ENCODE data around the gene RTN4R. TPM values are rescaled to one million over a fixed set of nuclear protein-coding genes. Genes with fewer than 3 reads are reported as not detected.

RTN4R gene
- total and polyA plus RNA-seq, 9 donors, result 0.48 to 8.2 (median 1.8) TPM; not detected in 1

GRCh38 chr22:20247010-20247505 lies 21.1 kb downstream of the RTN4R start:
- intact Hi-C loops (cut with DNase I), result no loop called here
- 65 to 79% (median 74%) methylated on average over 14 to 16 of the region's 16 CpGs for WGBS, 3 donors
- H3K4me3 ChIP-seq, result no peak overlapping the region
- no peaks in the 10 kb centered on the region for H3K36me3 ChIP-seq
- no peaks in the 10 kb centered on the region for H3K9me3 ChIP-seq
- peak in 1 of 5 donors; percentile 50 for DNase-seq
- peaks cover 46% of the 10 kb centered on the region for H3K4me1 ChIP-seq (ENCODE audit: insufficient read depth)
- TF ChIP-seq CTCF (IDR thresholded peaks at IDR 0.05) (no peak), EP300 (IDR thresholded peaks at IDR 0.05) (no peak), POLR2A (IDR thresholded peaks at IDR 0.05) (no peak)
- no peaks in the 10 kb centered on the region for H3K27me3 ChIP-seq
- H3K27ac ChIP-seq, result no peak overlapping the region

- intact Hi-C loops (cut with DNase I), result no loop called here
- 76 to 89% (median 82%) methylated on average over 18 to 19 of the region's 19 CpGs for WGBS, 3 donors
Measured at GRCh38 chr22:20246368-20247009, 21.6 kb downstream of the RTN4R start.

GRCh38 chr22:20245577-20246367 lies 22.3 kb downstream of the RTN4R start:
- TF ChIP-seq POLR2A (IDR thresholded peaks at IDR 0.05) (no peak), EP300 (IDR thresholded peaks at IDR 0.05) (no peak), CTCF (IDR thresholded peaks at IDR 0.05) (no peak)
- no peak for DNase-seq
- Histone ChIP-seq H3K27me3 (no peaks in the 10 kb centered on the region), H3K4me3 (no peak overlapping the region), H3K4me1 (ENCODE audit: insufficient read depth) (peaks cover 48% of the 10 kb centered on the region), H3K36me3 (no peaks in the 10 kb centered on the region), H3K27ac (no peak overlapping the region), H3K9me3 (no peaks in the 10 kb centered on the region)
- intact Hi-C loops (cut with DNase I), result no loop called here
- WGBS, 3 donors, result 81 to 87% (median 82%) methylated on average over 13 to 14 of the region's 14 CpGs

More at GRCh38 chr22:20246368-20247009, 21.6 kb downstream of the RTN4R start:
- H3K27me3 ChIP-seq, result no peaks in the 10 kb centered on the region
- H3K27ac ChIP-seq, result no peak overlapping the region
- H3K36me3 ChIP-seq, result no peaks in the 10 kb centered on the region
- no peak overlapping the region for H3K4me3 ChIP-seq
- no peaks in the 10 kb centered on the region for H3K9me3 ChIP-seq
- DNase-seq, result no peak
- no peak for TF ChIP-seq EP300 (IDR thresholded peaks at IDR 0.05)
- TF ChIP-seq CTCF (IDR thresholded peaks at IDR 0.05), result no peak
- no peak for TF ChIP-seq POLR2A (IDR thresholded peaks at IDR 0.05)
- H3K4me1 ChIP-seq (ENCODE audit: insufficient read depth), result peaks cover 46% of the 10 kb centered on the region

GRCh38 chr22:20244691-20245576 lies 23.2 kb downstream of the RTN4R start:
- Histone ChIP-seq H3K9me3 (no peaks in the 10 kb centered on the region), H3K36me3 (no peaks in the 10 kb centered on the region), H3K4me3 (no peak overlapping the region), H3K4me1 (ENCODE audit: insufficient read depth) (peaks cover 51% of the 10 kb centered on the region), H3K27ac (no peak overlapping the region), H3K27me3 (no peaks in the 10 kb centered on the region)
- no peak for DNase-seq
- no peak for TF ChIP-seq EP300 (IDR thresholded peaks at IDR 0.05)
- no peak for TF ChIP-seq POLR2A (IDR thresholded peaks at IDR 0.05)
- 67 to 75% (median 72%) methylated on average over 21 to 24 of the region's 24 CpGs for WGBS, 3 donors
- intact Hi-C loops (cut with DNase I), result no loop called here

Data from ovary (tissue), 9 donors.